H1 (cell line): Measurements from ENCODE around the gene CRTAC1. TPM values are rescaled to one million over a fixed set of nuclear protein-coding genes. Genes with fewer than 3 reads are reported as not detected.
A peak's percentile ranks its signal among the peaks of the same experiment; 100 is the strongest.

Source experiments
- CTCF ChIA-PET: fragments of 300-600 bp; sonication (Branson Sonifier 250); formaldehyde crosslinking; loops from one replicate; lab custom pipeline; 2021; ENCODE audit not compliant: partially characterized antibody; lab: Charles Lee
- POLR2A ChIA-PET: fragments of 300-600 bp; sonication (Branson Sonifier 250); formaldehyde crosslinking; loops from one replicate; lab custom pipeline; 2021; ENCODE audit warnings: inconsistent platforms; ENCODE audit not compliant: partially characterized antibody; lab: Charles Lee
- DNase-seq, 2 experiments: peaks; one replicate each; pipeline versions ENCODE4 v3.0.0 to v3.0.0-alpha.2; 2010 to 2022; ENCODE audit warnings: low spot score in 2 of 2, low read depth in 1 of 2, mixed read lengths in 1 of 2
- FAIRE-seq: peaks from 2 replicates; lab custom pipeline; 2011; peaks lifted over from hg19 to GRCh38; lab: Jason Lieb, UNC
- H2AFZ ChIP-seq: 2 replicates; pipeline ENCODE4 v1.8.1; 2012; ENCODE audit warnings: low read length, inconsistent platforms
- H2AK5ac ChIP-seq: 2 replicates; pipeline ENCODE4 v1.6.1; 2013; ENCODE audit warnings: low read depth, low read length
- H2BK120ac ChIP-seq: replicated peaks from 2 replicates; pipeline ENCODE3; 2013; ENCODE audit warnings: low read depth, low read length, inconsistent platforms
- H2BK12ac ChIP-seq: 2 replicates; pipeline ENCODE4 v1.6.1; 2013; ENCODE audit warnings: low read depth, low read length
- H2BK15ac ChIP-seq: 2 replicates; pipeline ENCODE4 v1.6.1; 2013; ENCODE audit warnings: low read length
- H2BK20ac ChIP-seq: 2 replicates; pipeline ENCODE4 v1.6.1; 2013; ENCODE audit warnings: low read length
- H2BK5ac ChIP-seq: 2 replicates; pipeline ENCODE4 v1.6.1; 2013; ENCODE audit warnings: low read depth, low read length
- H3K14ac ChIP-seq: 2 replicates; pipeline ENCODE4 v1.6.1; 2013; ENCODE audit warnings: inconsistent platforms; ENCODE audit not compliant: insufficient read length
- H3K18ac ChIP-seq: 2 replicates; pipeline ENCODE4 v1.6.1; 2013; ENCODE audit warnings: low read length; ENCODE audit errors: extremely low read depth
- H3K23ac ChIP-seq: 2 replicates; pipeline ENCODE4 v1.6.1; 2013; ENCODE audit warnings: inconsistent platforms; ENCODE audit not compliant: insufficient read length
- H3K23me2 ChIP-seq: 2 replicates; pipeline ENCODE4 v1.6.1; 2013; ENCODE audit warnings: low read depth, low read length
- H3K27ac ChIP-seq: 2 replicates; pipeline ENCODE4 v1.6.1; 2011; ENCODE audit warnings: low read depth, low read length, inconsistent platforms
- H3K27me3 ChIP-seq, 4 experiments: replicated peaks in 1 of 4; 1 replicate in 1 of 4; 2 replicates in 3 of 4; pipeline versions ENCODE4 v1.6.1 to v1.8.1; 2011 to 2013; ENCODE audit warnings: low read length in 3 of 4, mild to moderate bottlenecking in 3 of 4, inconsistent platforms in 2 of 4, mixed read lengths in 2 of 4, moderate library complexity in 1 of 4; ENCODE audit not compliant: control insufficient read depth in 3 of 4, insufficient read depth in 3 of 4; ENCODE audit errors: extremely low read depth in 1 of 4
- H3K36me3 ChIP-seq, 4 experiments: 2 replicates each; pipeline versions ENCODE4 v1.6.1 to v1.8.1; 2011 to 2013; ENCODE audit warnings: mild to moderate bottlenecking in 4 of 4, low read length in 3 of 4, moderate library complexity in 2 of 4, control low read depth in 1 of 4, inconsistent platforms in 1 of 4; ENCODE audit not compliant: insufficient read depth in 4 of 4, control insufficient read depth in 2 of 4
- H3K4ac ChIP-seq: replicated peaks from 2 replicates; pipeline ENCODE3; 2013; ENCODE audit warnings: low read length, low read depth, mixed read lengths, inconsistent platforms; ENCODE audit not compliant: insufficient read length
- H3K4me1 ChIP-seq, 4 experiments: replicated peaks in 1 of 4; 1 replicate in 1 of 4; 2 replicates in 3 of 4; pipeline versions ENCODE4 v1.6.1 to v1.8.1; 2011 to 2013; ENCODE audit warnings: low read length in 3 of 4, inconsistent platforms in 2 of 4, mixed read lengths in 1 of 4; ENCODE audit not compliant: insufficient read depth in 4 of 4, control insufficient read depth in 3 of 4
- H3K4me2 ChIP-seq, 2 experiments: 2 replicates each; pipeline versions ENCODE4 v1.6.1 to v1.8.1; 2011 to 2013; ENCODE audit warnings: low read depth in 2 of 2, low read length in 2 of 2, control low read depth in 1 of 2, inconsistent platforms in 1 of 2, mild to moderate bottlenecking in 1 of 2; ENCODE audit not compliant: insufficient read depth in 1 of 2
- H3K4me3 ChIP-seq, 4 experiments: fragments of 200-600, 300-600 bp in 1 of 4; sonication (generic), shearing (Covaris generic), sonication (Bioruptor Twin) in 1 of 4; 2 replicates each; pipeline versions ENCODE4 v1.5.1 to v1.8.1; 2011 to 2016; ENCODE audit warnings: low read length in 4 of 4, low read depth in 3 of 4, control low read depth in 2 of 4, inconsistent platforms in 2 of 4, mild to moderate bottlenecking in 2 of 4, mixed read lengths in 1 of 4, moderate library complexity in 1 of 4; ENCODE audit not compliant: insufficient read depth in 2 of 4; ENCODE audit errors: extremely low read depth in 1 of 4
- H3K56ac ChIP-seq: replicated peaks from 2 replicates; pipeline ENCODE3; 2013; ENCODE audit warnings: low read depth, mild to moderate bottlenecking, mixed read lengths, low read length, inconsistent platforms; ENCODE audit not compliant: insufficient read length
- H3K79me1 ChIP-seq: 2 replicates; pipeline ENCODE4 v1.6.1; 2013; ENCODE audit warnings: low read depth, low read length, control low read depth
- H3K79me2 ChIP-seq, 2 experiments: 2 replicates each; pipeline versions ENCODE4 v1.6.1 to v1.8.1; 2012 to 2013; ENCODE audit warnings: low read length in 2 of 2, mild to moderate bottlenecking in 2 of 2, inconsistent platforms in 1 of 2; ENCODE audit not compliant: insufficient read depth in 2 of 2, control insufficient read depth in 1 of 2
- H3K9ac ChIP-seq, 4 experiments: replicated peaks in 1 of 4; 1 replicate in 1 of 4; 2 replicates in 3 of 4; pipeline versions ENCODE4 v1.6.1 to v1.8.1; 2011 to 2013; ENCODE audit warnings: low read depth in 3 of 4, low read length in 3 of 4, control low read depth in 2 of 4, mild to moderate bottlenecking in 2 of 4, moderate library complexity in 2 of 4, inconsistent platforms in 1 of 4; ENCODE audit errors: extremely low read depth in 1 of 4
- H3K9me3 ChIP-seq, 2 experiments: 2 replicates each; pipeline versions ENCODE4 v1.6.1 to v1.8.1; 2012 to 2013; ENCODE audit warnings: mild to moderate bottlenecking in 2 of 2, moderate library complexity in 2 of 2, control low read depth in 1 of 2, inconsistent platforms in 1 of 2, low read depth in 1 of 2, low read length in 1 of 2, mixed read lengths in 1 of 2; ENCODE audit not compliant: insufficient read depth in 2 of 2
- H4K20me1 ChIP-seq, 2 experiments: replicated peaks in 1 of 2; 2 replicates each; pipeline versions ENCODE3 to v1.8.1; 2011 to 2013; ENCODE audit warnings: inconsistent platforms in 2 of 2, low read length in 2 of 2, mild to moderate bottlenecking in 1 of 2; ENCODE audit not compliant: insufficient read depth in 2 of 2, control insufficient read depth in 1 of 2
- H4K5ac ChIP-seq: 2 replicates; pipeline ENCODE4 v1.6.1; 2013; ENCODE audit warnings: low read length, low read depth, mixed read lengths, inconsistent platforms; ENCODE audit not compliant: insufficient read length
- H4K8ac ChIP-seq: 2 replicates; pipeline ENCODE4 v1.8.0; 2013; ENCODE audit warnings: mild to moderate bottlenecking, moderate library complexity, low read length, inconsistent platforms; ENCODE audit not compliant: insufficient read depth; ENCODE audit errors: extremely low read depth
- H4K91ac ChIP-seq: replicated peaks from 2 replicates; pipeline ENCODE3; 2013; ENCODE audit warnings: low read length, mixed read lengths, inconsistent platforms; ENCODE audit not compliant: insufficient read length
- SIRT6 ChIP-seq: IDR thresholded peaks from one replicate; pipeline ENCODE4 v1.7.1; 2012; ENCODE audit warnings: low read length, inconsistent platforms
- SP1 ChIP-seq: IDR thresholded peaks from 2 replicates; pipeline ENCODE4 v1.6.1; 2011; ENCODE audit warnings: low read depth, low read length
- WGBS, 2 experiments: shearing (Covaris generic) in 1 of 2; methylation state at CpG; one replicate each; pipeline versions ENCODE4 v1.1.6 to v1.1.7; 2013 to 2015; ENCODE audit warnings: low lambda C conversion rate in 2 of 2, mixed read lengths in 2 of 2, inconsistent platforms in 1 of 2, low coverage in 1 of 2, missing lambda C conversion rate in 1 of 2; ENCODE audit not compliant: insufficient replicate concordance in 2 of 2, insufficient coverage in 1 of 2, insufficient read length in 1 of 2; ENCODE audit errors: extremely low coverage in 1 of 2, missing lambda C conversion rate in 1 of 2; 5-methylcytosine and 5-hydroxymethylcytosine counted together
- polyA plus RNA-seq, 7 experiments: library from polyadenylated mRNA; depleted of rRNA in 3 of 7; stranded (reverse) in 5 of 7; unstranded in 2 of 7; fragments of >200 nt in 5 of 7; fragments of 200-250 nt in 2 of 7; gene quantifications; 1 replicate in 5 of 7; 2 replicates in 1 of 7; 4 replicates in 1 of 7; pipeline versions ENCODE4 v1.2.1 to v1.2.3, GENCODE V29; 2011 to 2013; ENCODE audit warnings: missing spikeins in 2 of 7, mixed read lengths in 2 of 7
- total RNA-seq: library from RNA; stranded (reverse); fragmentation: NEBNext Ultra II Directional; extraction: Animal tissue kit (Norgen Biotek cat#: 25700); gene quantifications from 2 replicates; pipeline ENCODE4 v1.2.1, GENCODE V29; 2021

The CRTAC1 gene
- total and polyA plus RNA-seq, 2 of the 8 experiments (the other 6 are each of a cell fraction or from before 2014, with no cell fraction given), result 0.91 to 1.2 TPM

DNA sequence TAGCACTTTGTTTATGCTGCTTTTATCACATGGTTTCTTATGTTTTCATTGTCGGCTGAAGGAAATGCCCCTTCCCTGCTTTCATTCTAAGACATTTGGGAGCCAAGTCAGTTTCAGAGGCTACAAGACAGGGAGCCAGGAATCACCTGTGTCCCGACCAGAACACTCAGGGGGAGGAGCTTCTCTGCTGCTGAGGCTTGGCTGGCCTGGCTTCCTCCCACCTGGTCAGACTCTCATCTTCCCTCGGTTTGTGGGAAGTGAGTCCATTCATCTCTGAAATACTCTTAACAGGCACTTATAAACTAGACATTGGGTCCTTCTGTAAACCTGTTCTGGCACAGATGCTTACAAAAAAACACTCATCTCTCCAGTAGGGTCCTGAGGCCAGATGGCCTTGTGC lies 200.4 kb downstream of the CRTAC1 start:
- FAIRE-seq (no peak), DNase-seq (no peak)
- Histone ChIP-seq H3K4me2 (no peak overlapping the region), H4K20me1 (no peaks in the 10 kb centered on the region), H3K79me2 (no peaks in the 10 kb centered on the region), H3K56ac (no peak overlapping the region), H2BK20ac (no peak overlapping the region), H3K4ac (no peak overlapping the region), H2BK5ac (no peak overlapping the region), H2BK120ac (no peak overlapping the region), H3K23me2 (no peaks in the 10 kb centered on the region), H3K9me3 (no peaks in the 10 kb centered on the region), H4K5ac (no peak overlapping the region), H3K23ac (no peak overlapping the region), H3K79me1 (no peaks in the 10 kb centered on the region; the same call in 1 of the 2 replicates), H3K9ac (no peak overlapping the region), H3K27me3 (no peaks in the 10 kb centered on the region), H2BK15ac (no peak overlapping the region), H2AFZ (0 out of 2 replicates have a peak overlapping the region, but pooled peaks have one; percentile 30), H3K18ac (no peak overlapping the region), H4K8ac (no peak overlapping the region), H3K14ac (no peak overlapping the region), H4K91ac (no peak overlapping the region), H3K27ac (no peak overlapping the region), H3K4me1 (peaks cover 0 to 4% (median 0%) of the 10 kb centered on the region in 4 experiments; a peak in 2 of 7 replicates), H2AK5ac (no peak overlapping the region), H2BK12ac (no peak overlapping the region), H3K4me3 (no peak overlapping the region), H3K36me3 (no peaks in the 10 kb centered on the region)
- ChIA-PET POLR2A (interaction anchor here (0.6 kb wide), 1 partner anchor 13 kb away, joined by 3 read pairs; no protein-coding TSS in a partner anchor), CTCF (interaction anchor here (0.6 to 5.1 kb wide), 6 partner anchors 8 to 38 kb away, joined by 3 to 26 read pairs (median 8); no protein-coding TSS in a partner anchor)
- WGBS, 2 experiments, result 95% methylated on average over 3 of the region's 3 CpGs; no CpG with 5 or more reads in 1 of the 2 experiments
- TF ChIP-seq SIRT6 (no peak), SP1 (no peak)
